ENCODE data around the gene KLF13. TPM values are rescaled to one million over a fixed set of nuclear protein-coding genes. Genes with fewer than 3 reads are reported as not detected.
"Not testable (repeated sequence)": the region's sequence is repeated elsewhere in the genome, so short reads cannot be mapped to it uniquely, and the experiment has no call there.

KLF13 gene
- total and polyA plus RNA-seq, 4 donors = 38.3 to 157 (median 55.2) TPM

DNA sequence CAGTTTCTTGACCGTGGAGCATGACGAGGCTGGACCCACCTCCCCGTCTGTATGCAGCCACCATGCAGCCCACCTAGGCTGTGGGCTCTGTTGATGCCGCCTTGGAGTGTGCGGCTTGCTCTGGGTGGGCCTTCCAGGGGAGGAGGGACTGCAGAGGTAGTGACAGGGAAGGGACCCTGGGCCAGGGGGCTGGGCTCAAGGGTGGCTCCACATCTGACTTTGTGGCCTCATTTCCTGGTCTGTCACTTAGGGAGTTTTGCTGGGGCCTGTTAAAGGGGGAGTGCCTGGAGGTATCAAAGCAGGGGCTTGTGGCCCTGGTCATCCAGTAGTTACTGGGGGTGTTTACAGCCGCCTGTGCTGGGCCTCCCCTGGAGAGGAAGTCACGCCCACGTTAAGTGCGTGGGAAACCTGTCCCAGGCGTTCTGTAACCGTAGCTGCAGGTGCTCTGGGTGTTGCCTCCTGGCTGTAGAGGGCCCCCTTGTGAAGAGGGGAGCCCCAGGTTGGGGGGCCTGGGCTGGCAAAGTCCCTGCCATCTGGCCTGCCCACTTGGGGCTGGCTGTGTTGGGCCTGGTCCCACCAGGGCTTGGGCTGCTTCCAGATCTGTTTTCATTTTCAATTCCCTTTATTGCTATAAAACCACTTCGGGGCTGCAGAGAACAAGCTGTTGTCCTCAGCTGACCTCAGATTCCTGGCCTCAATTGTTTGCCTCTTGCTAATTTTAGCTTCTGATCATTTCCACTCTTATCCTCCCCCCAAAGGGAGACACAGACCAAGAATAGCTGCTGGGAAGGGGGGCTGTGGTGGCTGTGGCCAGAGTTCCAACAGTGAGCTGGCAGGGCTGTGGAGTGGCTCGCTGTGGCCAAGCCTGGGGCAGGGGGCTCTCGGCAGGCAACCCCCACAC, 26.5 kb downstream of the KLF13 start:
- Histone ChIP-seq H3K9ac (ENCODE audit: insufficient read depth in 1 of 2, low read length in 2 of 2) (peak overlapping the region; percentile 25 to 47), H3K27ac (ENCODE audit: low read depth in 1 of 2, low read length in 1 of 2) (peak overlapping the region; percentile 91 to 95), H3K27me3 (ENCODE audit: control insufficient read depth in 3 of 3, insufficient read depth in 3 of 3, low read length in 2 of 3) (no peaks in the 10 kb centered on the region), H3K9me3 (ENCODE audit: control insufficient read depth in 4 of 4, insufficient read depth in 3 of 4, low read length in 3 of 4) (peaks cover 0 to 1% (median 0%) of the 10 kb centered on the region in 4 donors), H3K36me3 (ENCODE audit: control insufficient read depth in 4 of 4, insufficient read depth in 4 of 4, low read length in 4 of 4) (peaks cover 0 to 9% (median 3%) of the 10 kb centered on the region in 4 donors), H3K4me1 (ENCODE audit: control insufficient read depth in 5 of 5, insufficient read depth in 5 of 5, low read length in 5 of 5) (peaks cover 10 to 72% (median 24%) of the 10 kb centered on the region in 5 donors), H3K4me3 (no peak overlapping the region)
- ATAC-seq (ENCODE audit: insufficient read depth, low FRiP score) = peak; percentile 21
- 20 to 21% methylated on average over 14 of the region's 14 CpGs for WGBS, 2 donors
- TF ChIP-seq, protein P1, sequence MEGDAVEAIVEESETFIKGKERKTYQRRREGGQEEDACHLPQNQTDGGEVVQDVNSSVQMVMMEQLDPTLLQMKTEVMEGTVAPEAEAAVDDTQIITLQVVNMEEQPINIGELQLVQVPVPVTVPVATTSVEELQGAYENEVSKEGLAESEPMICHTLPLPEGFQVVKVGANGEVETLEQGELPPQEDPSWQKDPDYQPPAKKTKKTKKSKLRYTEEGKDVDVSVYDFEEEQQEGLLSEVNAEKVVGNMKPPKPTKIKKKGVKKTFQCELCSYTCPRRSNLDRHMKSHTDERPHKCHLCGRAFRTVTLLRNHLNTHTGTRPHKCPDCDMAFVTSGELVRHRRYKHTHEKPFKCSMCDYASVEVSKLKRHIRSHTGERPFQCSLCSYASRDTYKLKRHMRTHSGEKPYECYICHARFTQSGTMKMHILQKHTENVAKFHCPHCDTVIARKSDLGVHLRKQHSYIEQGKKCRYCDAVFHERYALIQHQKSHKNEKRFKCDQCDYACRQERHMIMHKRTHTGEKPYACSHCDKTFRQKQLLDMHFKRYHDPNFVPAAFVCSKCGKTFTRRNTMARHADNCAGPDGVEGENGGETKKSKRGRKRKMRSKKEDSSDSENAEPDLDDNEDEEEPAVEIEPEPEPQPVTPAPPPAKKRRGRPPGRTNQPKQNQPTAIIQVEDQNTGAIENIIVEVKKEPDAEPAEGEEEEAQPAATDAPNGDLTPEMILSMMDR (IDR thresholded peaks at IDR 0.05; ENCODE audit: control extremely low read depth, extremely low read depth) = no peak
- peak; percentile 68 to 90 (median 86) for DNase-seq

DNA sequence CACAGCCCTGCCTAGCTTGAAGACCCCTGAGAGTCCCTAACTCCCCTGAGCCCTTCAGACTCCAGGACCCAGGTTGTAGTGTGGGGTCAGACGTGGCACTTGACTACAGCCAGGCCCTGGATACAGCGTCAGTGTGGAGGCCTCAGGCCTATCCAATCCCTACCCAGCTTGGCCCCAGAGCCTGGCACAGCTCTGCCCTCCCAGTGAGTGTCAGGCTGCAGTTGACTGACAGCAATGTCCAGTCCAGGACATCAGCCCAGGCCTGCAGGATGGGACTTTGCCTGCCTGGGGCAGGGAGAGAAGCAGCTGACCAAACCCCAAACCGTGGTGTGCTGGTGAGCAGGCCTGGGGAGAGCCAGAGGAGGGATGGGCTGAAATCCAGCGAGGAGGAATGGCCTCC, 27.3 kb downstream of the KLF13 start:
- H3K9me3 ChIP-seq (ENCODE audit: control insufficient read depth in 4 of 4, insufficient read depth in 3 of 4, low read length in 3 of 4) = peaks cover 0 to 1% (median 0%) of the 10 kb centered on the region in 4 donors
- peak overlapping the region; percentile 91 to 95 for H3K27ac ChIP-seq (ENCODE audit: low read depth in 1 of 2, low read length in 1 of 2)
- no peaks in the 10 kb centered on the region for H3K27me3 ChIP-seq (ENCODE audit: control insufficient read depth in 3 of 3, insufficient read depth in 3 of 3, low read length in 2 of 3)
- ATAC-seq (ENCODE audit: insufficient read depth, low FRiP score) (no peak), DNase-seq (no peak)
- H3K36me3 ChIP-seq (ENCODE audit: control insufficient read depth in 4 of 4, insufficient read depth in 4 of 4, low read length in 4 of 4) = peaks cover 0 to 7% (median 3%) of the 10 kb centered on the region in 4 donors
- peaks cover 10 to 72% (median 24%) of the 10 kb centered on the region in 5 donors for H3K4me1 ChIP-seq (ENCODE audit: control insufficient read depth in 5 of 5, insufficient read depth in 5 of 5, low read length in 5 of 5)
- TF ChIP-seq, protein P1 (IDR thresholded peaks at IDR 0.05; ENCODE audit: control extremely low read depth, extremely low read depth) = no peak
- 38 to 52% methylated on average over 4 of the region's 4 CpGs for WGBS, 2 donors
- H3K9ac ChIP-seq (ENCODE audit: insufficient read depth in 1 of 2, low read length in 2 of 2) = peak overlapping the region; percentile 25 to 47
- no peak overlapping the region for H3K4me3 ChIP-seq

DNA sequence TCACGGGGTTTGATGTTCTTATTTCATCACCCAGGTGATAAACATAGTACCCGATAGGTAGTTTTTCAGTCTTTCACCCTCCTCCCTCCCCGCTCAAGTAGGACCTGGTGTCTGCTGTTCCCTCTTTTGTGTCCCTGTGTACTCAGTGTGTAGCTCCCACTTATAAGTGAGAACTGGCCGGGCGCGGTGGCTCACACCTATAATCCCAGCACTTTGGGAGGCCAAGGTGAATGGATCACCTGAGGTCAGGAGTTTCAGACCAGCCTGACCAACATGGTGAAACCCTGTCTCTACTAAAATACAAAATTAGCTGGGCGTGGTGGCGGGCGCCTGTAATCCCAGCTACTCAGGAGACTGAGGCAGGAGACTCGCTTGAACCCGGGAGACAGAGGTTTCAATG, 29.5 kb downstream of the KLF13 start:
- not testable (repeated sequence) for H3K4me3 ChIP-seq; DNase-seq; H3K9ac ChIP-seq (ENCODE audit: insufficient read depth in 1 of 2, low read length in 2 of 2); H3K36me3 ChIP-seq (ENCODE audit: control insufficient read depth in 4 of 4, insufficient read depth in 4 of 4, low read length in 4 of 4); ATAC-seq (ENCODE audit: insufficient read depth, low FRiP score); H3K27me3 ChIP-seq (ENCODE audit: control insufficient read depth in 3 of 3, insufficient read depth in 3 of 3, low read length in 2 of 3); H3K9me3 ChIP-seq (ENCODE audit: control insufficient read depth in 4 of 4, insufficient read depth in 3 of 4, low read length in 3 of 4)
- Histone ChIP-seq H3K27ac (ENCODE audit: low read depth in 1 of 2, low read length in 1 of 2) (peak overlapping the region; percentile 42 to 43), H3K4me1 (ENCODE audit: control insufficient read depth in 5 of 5, insufficient read depth in 5 of 5, low read length in 5 of 5) (peaks cover 10 to 71% (median 30%) of the 10 kb centered on the region in 5 donors)
- WGBS, 2 donors = 87 to 91% methylated on average over 11 of the region's 11 CpGs

DNA sequence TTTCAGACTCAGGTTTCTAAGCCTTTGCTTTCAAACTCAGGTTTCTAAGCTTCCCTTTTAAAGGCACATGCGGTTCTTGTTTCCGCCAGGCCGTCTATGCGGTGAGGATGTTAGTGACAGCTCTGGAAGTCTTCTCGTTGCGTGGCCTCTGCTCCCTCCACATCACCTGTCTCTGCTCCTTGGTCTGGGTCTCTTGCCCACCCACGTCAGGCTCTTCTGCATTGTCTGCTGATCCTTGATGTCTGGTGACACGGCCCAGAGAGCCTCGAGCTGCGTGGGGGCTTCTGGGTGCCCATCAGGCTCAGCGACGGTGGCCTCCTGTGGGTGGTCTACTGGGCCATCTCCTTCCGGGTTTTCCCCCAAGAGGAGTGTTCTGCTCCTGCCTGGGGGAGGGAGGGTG, 30.5 kb downstream of the KLF13 start:
- no peak for DNase-seq
- TF ChIP-seq, protein P1 (IDR thresholded peaks at IDR 0.05; ENCODE audit: control extremely low read depth, extremely low read depth) = no peak
- no peak overlapping the region for H3K4me3 ChIP-seq
- no peak overlapping the region for H3K9ac ChIP-seq (ENCODE audit: insufficient read depth in 1 of 2, low read length in 2 of 2)
- H3K36me3 ChIP-seq (ENCODE audit: control insufficient read depth in 4 of 4, insufficient read depth in 4 of 4, low read length in 4 of 4) = peaks cover 0 to 7% (median under 1%) of the 10 kb centered on the region in 4 donors
- H3K27me3 ChIP-seq (ENCODE audit: control insufficient read depth in 3 of 3, insufficient read depth in 3 of 3, low read length in 2 of 3) = no peaks in the 10 kb centered on the region
- H3K27ac ChIP-seq (ENCODE audit: low read depth in 1 of 2, low read length in 1 of 2) = peak overlapping the region; percentile 43 to 75
- WGBS, 2 donors = 22 to 57% methylated on average over 13 of the region's 13 CpGs
- H3K9me3 ChIP-seq (ENCODE audit: control insufficient read depth in 4 of 4, insufficient read depth in 3 of 4, low read length in 3 of 4) = no peaks in the 10 kb centered on the region
- no peak for ATAC-seq (ENCODE audit: insufficient read depth, low FRiP score)
- H3K4me1 ChIP-seq (ENCODE audit: control insufficient read depth in 5 of 5, insufficient read depth in 5 of 5, low read length in 5 of 5) = peaks cover 10 to 77% (median 33%) of the 10 kb centered on the region in 5 donors
